ENCODE data around the gene PARK7. TPM values are rescaled to one million over a fixed set of nuclear protein-coding genes. Genes with fewer than 3 reads are reported as not detected.

PARK7 gene
- total RNA-seq, 1 experiment from 2014 or later: 207 TPM

- CTCF ChIA-PET: interaction anchor here (1.1 to 1.2 kb wide), 2 partner anchors 183 to 296 kb away, joined by 3 read pairs; no protein-coding TSS in a partner anchor
- H3K4me1 Mint-ChIP-seq (ENCODE audit: low read depth, unreplicated experiment): peaks cover 50% of the 10 kb centered on the region
- H3K36me3 Mint-ChIP-seq (ENCODE audit: insufficient read depth, unreplicated experiment): peaks cover 94% of the 10 kb centered on the region
- no TSS peak for BruUV-seq (replicated peaks)
- intact Hi-C loops (cut with micrococcal nuclease; ENCODE audit: unreplicated experiment): no loop called here
- no peak for DNase-seq
- peak overlapping the region; percentile 93 for H3K27ac Mint-ChIP-seq (ENCODE audit: unreplicated experiment)
- H3K27me3 Mint-ChIP-seq (ENCODE audit: unreplicated experiment): no peaks in the 10 kb centered on the region
- H3K4me3 Mint-ChIP-seq (ENCODE audit: low read depth, unreplicated experiment): peak overlapping the region; percentile 97
- TF ChIP-seq CTCF (IDR thresholded peaks at IDR 0.05; ENCODE audit: unreplicated experiment): no peak
- H3K9me3 Mint-ChIP-seq (ENCODE audit: low read depth, unreplicated experiment): no peaks in the 10 kb centered on the region
These were observed 57.1 kb downstream of the PARK7 start for GRCh38 chr1:8018492-8019228.

GRCh38 chr1:8019229-8019620 lies 57.7 kb downstream of the PARK7 start:
- peak overlapping the region; percentile 93 for H3K27ac Mint-ChIP-seq (ENCODE audit: unreplicated experiment)
- H3K27me3 Mint-ChIP-seq (ENCODE audit: unreplicated experiment): no peaks in the 10 kb centered on the region
- intact Hi-C loops (cut with micrococcal nuclease; ENCODE audit: unreplicated experiment): no loop called here
- TF ChIP-seq CTCF (IDR thresholded peaks at IDR 0.05; ENCODE audit: unreplicated experiment): no peak
- CTCF ChIA-PET: interaction anchor here (0.6 to 1.5 kb wide), 2 partner anchors 295 to 552 kb away, joined by 3 to 5 read pairs; no protein-coding TSS in a partner anchor
- peak overlapping the region; percentile 97 for H3K4me3 Mint-ChIP-seq (ENCODE audit: low read depth, unreplicated experiment)
- H3K36me3 Mint-ChIP-seq (ENCODE audit: insufficient read depth, unreplicated experiment): peaks cover 94% of the 10 kb centered on the region
- peaks cover 44% of the 10 kb centered on the region for H3K4me1 Mint-ChIP-seq (ENCODE audit: low read depth, unreplicated experiment)
- H3K9me3 Mint-ChIP-seq (ENCODE audit: low read depth, unreplicated experiment): no peaks in the 10 kb centered on the region
- no peak for DNase-seq
- no TSS peak for BruUV-seq (replicated peaks)

GRCh38 chr1:8020032-8020431 lies 58.5 kb downstream of the PARK7 start:
- CTCF ChIA-PET: interaction anchor here (0.6 to 1.5 kb wide), 2 partner anchors 294 to 551 kb away, joined by 3 to 5 read pairs; no protein-coding TSS in a partner anchor
- DNase-seq: peak; percentile 72
- TF ChIP-seq CTCF (IDR thresholded peaks at IDR 0.05; ENCODE audit: unreplicated experiment): no peak
- intact Hi-C loops (cut with micrococcal nuclease; ENCODE audit: unreplicated experiment): no loop called here
- BruUV-seq (replicated peaks): no TSS peak
- H3K4me1 Mint-ChIP-seq (ENCODE audit: low read depth, unreplicated experiment): peaks cover 38% of the 10 kb centered on the region
- H3K4me3 Mint-ChIP-seq (ENCODE audit: low read depth, unreplicated experiment): peak overlapping the region; percentile 97
- peaks cover 94% of the 10 kb centered on the region for H3K36me3 Mint-ChIP-seq (ENCODE audit: insufficient read depth, unreplicated experiment)
- no peaks in the 10 kb centered on the region for H3K9me3 Mint-ChIP-seq (ENCODE audit: low read depth, unreplicated experiment)
- H3K27me3 Mint-ChIP-seq (ENCODE audit: unreplicated experiment): no peaks in the 10 kb centered on the region
- peak overlapping the region; percentile 93 for H3K27ac Mint-ChIP-seq (ENCODE audit: unreplicated experiment)

GRCh38 chr1:8021676-8022266 lies 60.3 kb downstream of the PARK7 start:
- peaks cover 92% of the 10 kb centered on the region for H3K36me3 Mint-ChIP-seq (ENCODE audit: insufficient read depth, unreplicated experiment)
- DNase-seq: no peak
- peak overlapping the region; percentile 97 for H3K4me3 Mint-ChIP-seq (ENCODE audit: low read depth, unreplicated experiment)
- TF ChIP-seq CTCF (IDR thresholded peaks at IDR 0.05; ENCODE audit: unreplicated experiment): no peak
- H3K4me1 Mint-ChIP-seq (ENCODE audit: low read depth, unreplicated experiment): peaks cover 34% of the 10 kb centered on the region
- CTCF ChIA-PET: no interaction called here
- BruUV-seq (replicated peaks): no TSS peak
- H3K9me3 Mint-ChIP-seq (ENCODE audit: low read depth, unreplicated experiment): no peaks in the 10 kb centered on the region
- peak overlapping the region; percentile 100 for H3K27ac Mint-ChIP-seq (ENCODE audit: unreplicated experiment)
- no peaks in the 10 kb centered on the region for H3K27me3 Mint-ChIP-seq (ENCODE audit: unreplicated experiment)
- intact Hi-C loops (cut with micrococcal nuclease; ENCODE audit: unreplicated experiment): no loop called here

Data from Calu3 (cell line).